Heart left ventricle (tissue), 16 donors: ENCODE data around the gene ITGA5. TPM values are rescaled to one million over a fixed set of nuclear protein-coding genes. Genes with fewer than 3 reads are reported as not detected.

ENCODE experiments used
- ATAC-seq, 4 donors: fragments of 200-7000 bp; cut with Tn5 transposase; one replicate each; pipeline ENCODE4 v1.9.1; 2020 to 2022; ENCODE audit warnings: moderate library complexity in 4 of 4, mild to moderate bottlenecking in 3 of 4, moderate number of reproducible peaks in 1 of 4
- DNase-seq, 5 donors: peaks; one replicate each; pipeline ENCODE4 v3.0.0-alpha.2; 2020
- H3K27ac ChIP-seq, 12 donors: fragments of 200-600 bp; sonication (generic) in 4 of 12; one replicate each; pipeline versions ENCODE4 v1.5.0 to v1.8.0; 2016 to 2022; ENCODE audit warnings: mild to moderate bottlenecking in 2 of 12
- H3K27me3 ChIP-seq, 9 donors: fragments of 200-600 bp; sonication (generic) in 2 of 9; one replicate each; pipeline versions ENCODE4 v1.5.1 to v1.8.0; 2016 to 2022; ENCODE audit warnings: mild to moderate bottlenecking in 3 of 9
- H3K36me3 ChIP-seq, 9 donors: fragments of 200-600 bp; sonication (generic) in 2 of 9; one replicate each; pipeline versions ENCODE4 v1.5.0 to v1.8.0; 2018 to 2022; ENCODE audit warnings: mild to moderate bottlenecking in 2 of 9
- H3K4me1 ChIP-seq, 12 donors: fragments of 200-600 bp; sonication (generic) in 4 of 12; one replicate each; pipeline versions ENCODE4 v1.5.0 to v1.8.0; 2016 to 2022; ENCODE audit warnings: mild to moderate bottlenecking in 3 of 12
- H3K4me3 ChIP-seq, 12 donors: fragments of 200-600 bp; sonication (generic) in 4 of 12; one replicate each; pipeline versions ENCODE4 v1.5.0 to v1.8.0; 2017 to 2022; ENCODE audit warnings: mild to moderate bottlenecking in 9 of 12, moderate library complexity in 4 of 12
- H3K9me3 ChIP-seq, 12 donors: fragments of 200-600 bp; sonication (generic) in 4 of 12; one replicate each; pipeline versions ENCODE4 v1.5.0 to v1.8.0; 2016 to 2022; ENCODE audit warnings: mild to moderate bottlenecking in 1 of 12
- CTCF ChIP-seq, 12 donors: fragments of 200-600 bp; sonication (generic) in 4 of 12; IDR thresholded peaks; one replicate each; pipeline versions ENCODE4 v1.5.0 to v1.8.0; 2018 to 2022; ENCODE audit warnings: antibody characterized with exemption in 12 of 12, mild to moderate bottlenecking in 5 of 12
- POLR2A ChIP-seq, 2 donors: fragments of 450-650 bp; IDR thresholded peaks; one replicate each; pipeline ENCODE4 v1.6.1; 2017; ENCODE audit warnings: antibody characterized with exemption in 2 of 2, mild to moderate bottlenecking in 2 of 2, moderate library complexity in 2 of 2
- WGBS, 4 donors: extraction: QIAGEN DNeasy Blood & Tissue Kit in 2 of 4; methylation state at CpG; one replicate each; pipeline versions ENCODE4 v1.1.5 to v1.1.7; 2013 to 2018; 5-methylcytosine and 5-hydroxymethylcytosine counted together
- intact Hi-C, 10 donors: fragments of 100-400 bp; cut with DNase I; formaldehyde crosslinking; loops; one replicate each; pipeline versions ENCODE4 v1.11.1 to v1.14.2; 2022
- polyA plus RNA-seq, 2 donors: library from polyadenylated mRNA; stranded (reverse); fragments of 200-250 nt; gene quantifications; one replicate each; pipeline ENCODE4 v1.2.3, GENCODE V29; 2013
- total RNA-seq, 9 donors: library from RNA; depleted of rRNA in 2 of 9; stranded (reverse); fragments of >200 nt in 2 of 9; fragmentation: NEBNext Ultra II Directional in 3 of 9; extraction: Animal tissue kit (Norgen Biotek cat#: 25700) in 3 of 9; gene quantifications; one replicate each; pipeline versions ENCODE4 v1.1.0 to v1.2.4, GENCODE V29; 2016 to 2023
- donor health status: ischemic (EF 13 %, LVEDD 7.1; RV severe dilation, severe dysfunction).
- donor health status: healthy with polysubstance abuse.
- donor health status: DM: no; HTN: yes; CAD: no.
- donor health status: DM: no; HTN: no; CAD: no.
- donor health status: ischemic (EF 25% LVEDD 6.9; RV normal size, moderate dysfunction).
- donor health status: ischemic (EF 25% LVEDD 5.7; RV mildly dilated, moderate dysfunction).
- donor health status: healthy.
- donor health status: DM: yes; HTN: yes; CAD: no.
- donor health status: ischemic (EF 35%, LVEDD 5.7; RV mildly dilated, moderate dysfunction).
- donor health status: nonischemic (EF 11% LVEDD 7.7; RV severe dilation, severe dysfunction).
- donor health status: DM: yes; HTN: yes; CAD: no.
- donor health status: PGD.
- donor health status: ischemic (EF 29% LVEDD 5.4; RV normal size, mild dysfunction).
- donor health status: nonischemic (EF 23%, LVEDD 6.1; RV moderate dilation, normal function).

ITGA5 gene
- total and polyA plus RNA-seq, 11 donors: 33.2 to 301 (median 55.0) TPM

- peak overlapping the region; percentile 16 to 97 (median 94) for H3K27ac ChIP-seq
- H3K27me3 ChIP-seq: no peaks in the 10 kb centered on the region
- H3K36me3 ChIP-seq: no peaks in the 10 kb centered on the region
- DNase-seq (peak in 3 of 5 donors; percentile 45 to 65 (median 47)), ATAC-seq (peak in 2 of 4 donors; percentile 3 to 9)
- peak overlapping the region in 5 of 12 donors; percentile 1 to 81 (median 67) for H3K4me3 ChIP-seq
- 46 to 58% (median 48%) methylated on average over 2 of the region's 2 CpGs for WGBS, 4 donors
- H3K9me3 ChIP-seq: no peaks in the 10 kb centered on the region
- TF ChIP-seq POLR2A (IDR thresholded peaks at IDR 0.05): no peak
- no peak for TF ChIP-seq CTCF (IDR thresholded peaks at IDR 0.05)
- H3K4me1 ChIP-seq: peaks cover 4 to 77% (median 48%) of the 10 kb centered on the region in 12 donors
- intact Hi-C loops: no loop called here
These were observed 1.7 kb upstream of the ITGA5 start for GRCh38 chr12:54420766-54421144.

- intact Hi-C loops: loop anchor here in 4 of 10 donors (2.0 kb wide), 2 partner anchors 14 to 18 kb away; no protein-coding TSS in a partner anchor
- Histone ChIP-seq H3K9me3 (no peaks in the 10 kb centered on the region), H3K27ac (peak overlapping the region; percentile 85 to 99 (median 96)), H3K36me3 (peaks cover 0 to 2% (median 0%) of the 10 kb centered on the region in 9 donors), H3K4me1 (peaks cover 5 to 77% (median 60%) of the 10 kb centered on the region in 12 donors), H3K4me3 (peak overlapping the region; percentile 67 to 97 (median 88)), H3K27me3 (no peaks in the 10 kb centered on the region)
- 0 to 1% (median 1%) methylated on average over 32 to 35 of the region's 35 CpGs for WGBS, 4 donors
- ATAC-seq (peak in 2 of 4 donors; percentile 2 to 7), DNase-seq (peak in 1 of 5 donors; percentile 55)
- TF ChIP-seq POLR2A (IDR thresholded peaks at IDR 0.05) (no peak), CTCF (IDR thresholded peaks at IDR 0.05) (no peak)
These were observed 502 bp downstream of the ITGA5 start for GRCh38 chr12:54418441-54419087.

GRCh38 chr12:54417712-54418440 is 1.2 kb downstream of the ITGA5 start:
- Histone ChIP-seq H3K9me3 (no peaks in the 10 kb centered on the region), H3K27me3 (no peaks in the 10 kb centered on the region), H3K4me1 (peaks cover 7 to 79% (median 67%) of the 10 kb centered on the region in 12 donors), H3K36me3 (peaks cover 0 to 2% (median 0%) of the 10 kb centered on the region in 9 donors), H3K27ac (peak overlapping the region; percentile 85 to 99 (median 96)), H3K4me3 (peak overlapping the region; percentile 67 to 97 (median 88))
- intact Hi-C loops: loop anchor here in 4 of 10 donors (2.0 kb wide), 2 partner anchors 15 to 17 kb away; no protein-coding TSS in a partner anchor
- DNase-seq (peak in 3 of 5 donors; percentile 58 to 73 (median 67)), ATAC-seq (peak in 3 of 4 donors; percentile 12 to 63 (median 15))
- 5 to 7% (median 6%) methylated on average over 18 to 25 of the region's 25 CpGs for WGBS, 4 donors
- TF ChIP-seq CTCF (IDR thresholded peaks at IDR 0.05) (no peak), POLR2A (IDR thresholded peaks at IDR 0.05) (no peak)
